ENCODE measurements around the gene NME1. TPM values are rescaled to one million over a fixed set of nuclear protein-coding genes. Genes with fewer than 3 reads are reported as not detected.

NME1 gene
- total and polyA plus RNA-seq, 9 of the 15 experiments (the other 6 are each of a cell fraction or from before 2014, with no cell fraction given): 449 to 1,588 (median 604) TPM

GRCh38 chr17:51120739-51121619 lies 32.4 kb upstream of the NME1 start, which contains the start of gene SPAG9 (continued):
- TF ChIP-seq ZBTB49 (CRISPR knock-in tag; IDR thresholded peaks at IDR 0.05; ENCODE audit: borderline replicate concordance) (no peak), ZNF512 (tag; IDR thresholded peaks at IDR 0.05) (no peak), RAD51 (IDR thresholded peaks at IDR 0.05; ENCODE audit: borderline replicate concordance, low read depth) (no peak), THRB (CRISPR knock-in tag; conservative IDR thresholded peaks at IDR 0.05) (0 out of 2 replicates have a peak, but pooled peaks have one; percentile 40), NFXL1 (CRISPR knock-in tag; IDR thresholded peaks at IDR 0.05) (no peak), ZNF785 (CRISPR knock-in tag; IDR thresholded peaks at IDR 0.05) (no peak), SFPQ (IDR thresholded peaks at IDR 0.05; ENCODE audit: low read depth, low read length) (no peak), FOXP4 (CRISPR knock-in tag; IDR thresholded peaks at IDR 0.05; ENCODE audit: borderline replicate concordance) (no peak; the same call in 1 of the 2 replicates), ARID1B (IDR thresholded peaks at IDR 0.05) (no peak), IFI16 (CRISPR knock-in tag; IDR thresholded peaks at IDR 0.05) (no peak), VEZF1 (CRISPR knock-in tag; IDR thresholded peaks at IDR 0.05) (peak; percentile 91)

Data from K562 (cell line).